Uterus (tissue), 4 donors: ENCODE measurements around the gene CLEC3A. TPM values are rescaled to one million over a fixed set of nuclear protein-coding genes. Genes with fewer than 3 reads are reported as not detected.

Source experiments
- DNase-seq, 2 donors: peaks; one replicate each; pipeline ENCODE4 v3.0.0-alpha.2; 2019 to 2020
- H3K27ac ChIP-seq, 2 donors: fragments of 200-600 bp; sonication (generic); 1 replicate in 1 of 2; 2 replicates in 1 of 2; pipeline ENCODE4 v1.5.1; 2016 to 2018
- H3K27me3 ChIP-seq, 2 donors: fragments of 200-600 bp; sonication (generic); one replicate each; pipeline ENCODE4 v1.5.1; 2018 to 2019; ENCODE audit warnings: control low read depth in 1 of 2
- H3K36me3 ChIP-seq, 2 donors: fragments of 200-600 bp; sonication (generic); one replicate each; pipeline ENCODE4 v1.5.1; 2019; ENCODE audit warnings: control low read depth in 1 of 2
- H3K4me1 ChIP-seq, 2 donors: fragments of 200-600 bp; sonication (generic); one replicate each; pipeline ENCODE4 v1.5.1; 2018 to 2019; ENCODE audit warnings: control low read depth in 1 of 2
- H3K4me3 ChIP-seq, 2 donors: fragments of 200-600 bp; sonication (generic); 1 replicate in 1 of 2; 2 replicates in 1 of 2; pipeline ENCODE4 v1.5.1; 2018 to 2019; ENCODE audit warnings: mild to moderate bottlenecking in 1 of 2
- H3K9me3 ChIP-seq, 2 donors: fragments of 200-600 bp; sonication (generic); one replicate each; pipeline ENCODE4 v1.5.1; 2019; ENCODE audit warnings: control low read depth in 1 of 2
- CTCF ChIP-seq, 4 experiments: fragments of 200-600 bp in 2 of 4; fragments of 450-650 bp in 2 of 4; sonication (generic) in 2 of 4; IDR thresholded peaks; one replicate each; pipeline ENCODE4 v1.5.1; 2016 to 2019; ENCODE audit warnings: antibody characterized with exemption in 4 of 4, mild to moderate bottlenecking in 2 of 4, moderate library complexity in 1 of 4
- POLR2A ChIP-seq, 2 donors: fragments of 450-650 bp; IDR thresholded peaks; one replicate each; pipeline ENCODE4 v1.6.1; 2016; ENCODE audit warnings: antibody characterized with exemption in 2 of 2, mild to moderate bottlenecking in 1 of 2, moderate library complexity in 1 of 2
- intact Hi-C: fragments of 100-400 bp; cut with DNase I; formaldehyde crosslinking; loops from one replicate; pipeline ENCODE4 v1.15.1; 2023; ENCODE audit warnings: low total_unique reads
- total RNA-seq, 4 donors: library from RNA; depleted of rRNA in 3 of 4; stranded (reverse); fragments of >200 nt in 3 of 4; gene quantifications; one replicate each; pipeline versions ENCODE4 v1.1.0 to v1.2.4, GENCODE V29; 2014 to 2023
- donor health status: DM: yes; HTN: yes; CAD: no.

CLEC3A gene, protein sequence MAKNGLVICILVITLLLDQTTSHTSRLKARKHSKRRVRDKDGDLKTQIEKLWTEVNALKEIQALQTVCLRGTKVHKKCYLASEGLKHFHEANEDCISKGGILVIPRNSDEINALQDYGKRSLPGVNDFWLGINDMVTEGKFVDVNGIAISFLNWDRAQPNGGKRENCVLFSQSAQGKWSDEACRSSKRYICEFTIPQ
- total RNA-seq: not detected

- Histone ChIP-seq H3K27me3 (no peaks in the 10 kb centered on the region), H3K4me1 (no peaks in the 10 kb centered on the region), H3K4me3 (no peak within 1 kb of the TSS), H3K9me3 (no peaks in the 10 kb centered on the region), H3K27ac (no peak within 1 kb of the TSS), H3K36me3 (no peaks in the 10 kb centered on the region)
- no peak for DNase-seq
- intact Hi-C loops: no loop called here
- no peak for TF ChIP-seq POLR2A (IDR thresholded peaks at IDR 0.05)
- TF ChIP-seq CTCF (IDR thresholded peaks at IDR 0.05): no peak
Measured at GRCh38 chr16:78022347-78023060, at the start of gene CLEC3A. CLEC3A (plus strand) TSS chr16:78022548; CDS start chr16:78022627, 79 bp downstream.

DNA sequence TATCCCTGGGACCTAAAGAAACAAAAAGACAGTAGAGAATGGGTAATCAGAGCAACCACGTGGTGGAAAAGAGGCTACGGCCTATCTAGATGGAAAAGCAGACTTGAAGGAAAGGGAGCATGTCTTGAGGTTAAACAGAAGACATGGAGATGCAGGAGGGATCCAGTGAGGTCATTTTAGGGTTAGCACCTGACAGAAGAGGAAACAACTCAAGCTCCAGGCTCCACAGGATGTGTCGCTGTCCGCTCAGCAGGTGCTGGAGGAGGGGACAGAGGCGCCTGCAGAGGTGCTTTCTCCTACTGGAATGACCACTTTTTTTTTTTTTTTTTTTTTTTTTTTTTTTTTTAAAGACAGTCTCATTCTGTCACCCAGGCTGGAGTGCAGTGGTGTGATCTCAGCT lies 47.5 kb upstream of the CLEC3A start:
- TF ChIP-seq POLR2A (IDR thresholded peaks at IDR 0.05) (no peak), CTCF (IDR thresholded peaks at IDR 0.05) (no peak)
- no peaks in the 10 kb centered on the region for H3K4me1 ChIP-seq
- intact Hi-C loops: loop anchor here (5.0 kb wide), 1 partner anchor 298 kb away; no protein-coding TSS in a partner anchor
- DNase-seq: no peak
- H3K36me3 ChIP-seq: no peaks in the 10 kb centered on the region
- H3K27me3 ChIP-seq: no peaks in the 10 kb centered on the region
- H3K27ac ChIP-seq: no peak overlapping the region
- no peak overlapping the region for H3K4me3 ChIP-seq
- H3K9me3 ChIP-seq: no peaks in the 10 kb centered on the region

GRCh38 chr16:77975942-77976341 lies 46.4 kb upstream of the CLEC3A start:
- TF ChIP-seq CTCF (IDR thresholded peaks at IDR 0.05) (no peak), POLR2A (IDR thresholded peaks at IDR 0.05) (no peak)
- intact Hi-C loops: no loop called here
- Histone ChIP-seq H3K9me3 (no peaks in the 10 kb centered on the region), H3K36me3 (no peaks in the 10 kb centered on the region), H3K4me1 (no peaks in the 10 kb centered on the region), H3K27me3 (no peaks in the 10 kb centered on the region), H3K27ac (no peak overlapping the region), H3K4me3 (no peak overlapping the region)
- DNase-seq: no peak

- H3K9me3 ChIP-seq: no peaks in the 10 kb centered on the region
- H3K27me3 ChIP-seq: no peaks in the 10 kb centered on the region
- no peaks in the 10 kb centered on the region for H3K4me1 ChIP-seq
- H3K27ac ChIP-seq: no peak overlapping the region
- H3K4me3 ChIP-seq: no peak overlapping the region
- no peak for DNase-seq
- TF ChIP-seq CTCF (IDR thresholded peaks at IDR 0.05): no peak
- no peak for TF ChIP-seq POLR2A (IDR thresholded peaks at IDR 0.05)
- no peaks in the 10 kb centered on the region for H3K36me3 ChIP-seq
- intact Hi-C loops: no loop called here
Measured at GRCh38 chr16:77977339-77977738, 45.0 kb upstream of the CLEC3A start.

DNA sequence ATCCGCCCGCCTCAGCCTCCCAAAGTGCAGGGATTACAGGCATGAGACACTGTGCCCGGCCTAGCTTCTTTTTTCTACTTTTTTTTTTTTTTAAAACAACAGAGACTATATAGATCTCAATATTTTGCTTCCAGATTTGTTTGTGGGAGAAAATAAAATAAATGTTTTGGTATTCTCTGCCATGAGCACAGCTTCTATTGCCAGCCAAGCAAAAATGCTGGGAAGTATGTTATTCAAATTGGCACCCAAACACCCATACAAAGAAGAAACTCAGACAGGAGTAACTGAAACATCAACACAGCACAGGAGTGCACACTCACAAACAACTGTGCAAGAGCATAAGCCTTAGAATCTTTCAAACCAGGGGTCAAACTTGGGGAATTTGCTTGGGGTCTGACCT lies 37.2 kb upstream of the CLEC3A start:
- Histone ChIP-seq H3K4me3 (no peak overlapping the region), H3K27me3 (no peaks in the 10 kb centered on the region), H3K36me3 (no peaks in the 10 kb centered on the region), H3K4me1 (no peaks in the 10 kb centered on the region), H3K9me3 (no peaks in the 10 kb centered on the region), H3K27ac (no peak overlapping the region)
- TF ChIP-seq POLR2A (IDR thresholded peaks at IDR 0.05) (no peak), CTCF (IDR thresholded peaks at IDR 0.05) (no peak)
- intact Hi-C loops: no loop called here
- no peak for DNase-seq
